Measurements from ENCODE around the gene SLC48A1. TPM values are rescaled to one million over a fixed set of nuclear protein-coding genes. Genes with fewer than 3 reads are reported as not detected.
A peak's percentile ranks its signal among the peaks of the same experiment; 100 is the strongest.

SLC48A1 gene
- polyA plus RNA-seq, 1 of the 3 experiments (the other 2 are of a cell fraction): 7.3 TPM

- TF ChIP-seq CTCF (IDR thresholded peaks at IDR 0.05) (no peak), ELF1 (IDR thresholded peaks at IDR 0.05) (no peak), TAF1 (IDR thresholded peaks at IDR 0.05; ENCODE audit: borderline replicate concordance, low read depth, low read length) (no peak), SMC3 (IDR thresholded peaks at IDR 0.05; ENCODE audit: low read depth, low read length) (no peak), USF1 (IDR thresholded peaks at IDR 0.05; ENCODE audit: borderline replicate concordance, low read depth) (no peak), GABPA (IDR thresholded peaks at IDR 0.05; ENCODE audit: low read depth) (no peak), POLR2AphosphoS5 (IDR thresholded peaks at IDR 0.05; ENCODE audit: low read depth, low read length) (no peak), MXI1 (IDR thresholded peaks at IDR 0.05; ENCODE audit: low read depth, low read length) (no peak), RAD21 (IDR thresholded peaks at IDR 0.05; ENCODE audit: low read length) (no peak), NRF1 (IDR thresholded peaks at IDR 0.05; ENCODE audit: low read depth, low read length) (no peak), EZH2phosphoT487 (IDR thresholded peaks at IDR 0.05; ENCODE audit: borderline replicate concordance, low read depth) (no peak), JUND (IDR thresholded peaks at IDR 0.05) (no peak), EP300 (IDR thresholded peaks at IDR 0.05; ENCODE audit: borderline replicate concordance in 1 of 2, low read depth in 1 of 2, low read length in 1 of 2) (no peak), FOSL2 (IDR thresholded peaks at IDR 0.05; ENCODE audit: borderline replicate concordance, low read depth) (no peak), TEAD4 (IDR thresholded peaks at IDR 0.05; ENCODE audit: borderline replicate concordance, insufficient read depth) (no peak), TCF12 (IDR thresholded peaks at IDR 0.05) (no peak), REST (IDR thresholded peaks at IDR 0.05; ENCODE audit: low read depth, low read length) (no peak)
- H2AFZ ChIP-seq (ENCODE audit: low read depth): no peak overlapping the region
- no peak overlapping the region for H3K4me3 ChIP-seq (ENCODE audit: low read depth in 2 of 2, low read length in 1 of 2)
- no peak overlapping the region for H3K9ac ChIP-seq
- no peaks in the 10 kb centered on the region for H3K79me2 ChIP-seq (ENCODE audit: insufficient read depth)
- DNase-seq: no peak
- 80% methylated on average over 10 of the region's 11 CpGs for WGBS (ENCODE audit: low lambda C conversion rate)
- no peaks in the 10 kb centered on the region for H3K36me3 ChIP-seq (replicated peaks in 1 of 2; ENCODE audit: control insufficient read depth in 1 of 2, insufficient read depth in 2 of 2, low read length in 1 of 2)
- no peaks in the 10 kb centered on the region for H3K9me2 ChIP-seq
- H3K27ac ChIP-seq (ENCODE audit: low read depth in 2 of 2, low read length in 1 of 2): peak overlapping the region in 1 of 2 experiments; percentile 94; a peak in 1 of 4 replicates
- no peaks in the 10 kb centered on the region for H4K20me1 ChIP-seq (ENCODE audit: insufficient read depth)
- ChIA-PET POLR2A (interaction anchor here (1.2 to 1.9 kb wide), 2 partner anchors 34 to 53 kb away, joined by 3 to 7 read pairs; no protein-coding TSS in a partner anchor), CTCF (interaction anchor here (1.5 to 43.0 kb wide), 9 partner anchors 9 to 454 kb away, joined by 3 to 1294 read pairs (median 20); partner anchors contain the start of genes ENDOU, RAPGEF3, RPAP3 and SLC48A1)
- no peak overlapping the region for H3K4me2 ChIP-seq
- H3K4me1 ChIP-seq (ENCODE audit: control insufficient read depth in 1 of 2, insufficient read depth in 2 of 2, low read depth in 1 of 2, low read length in 1 of 2): peaks cover 7 to 50% of the 10 kb centered on the region in 2 experiments; a peak in 2 of 4 replicates
- no peaks in the 10 kb centered on the region for H3F3A ChIP-seq (replicated peaks; ENCODE audit: insufficient read depth)
- H3K9me3 ChIP-seq: no peaks in the 10 kb centered on the region
- H3K27me3 ChIP-seq (ENCODE audit: insufficient read depth): no peaks in the 10 kb centered on the region
Measured at GRCh38 chr12:47735649-47736048, 37.4 kb upstream of the SLC48A1 start.

Measured in SK-N-SH (cell line).